PC-3 (cell line): Measurements from ENCODE around the gene RPP30. TPM values are rescaled to one million over a fixed set of nuclear protein-coding genes. Genes with fewer than 3 reads are reported as not detected.
A peak's percentile ranks its signal among the peaks of the same experiment; 100 is the strongest.

Experiments
- ATAC-seq: fragments of 200-7000 bp; cut with Tn5 transposase; 2 replicates; pipeline ENCODE4 v1.9.1; 2020; ENCODE audit warnings: mild to moderate bottlenecking, moderate library complexity
- BruUV-seq: library from RNA; stranded (reverse); fragments of 400-500 nt; replicated peaks from 2 replicates; lab custom pipeline; 2021; lab: Mats Ljungman, UMichigan
- CTCF ChIA-PET: fragments of 300-600 bp; sonication (Branson Sonifier 250); formaldehyde crosslinking; loops from one replicate; lab custom pipeline; 2022; ENCODE audit warnings: antibody characterized with exemption; lab: Charles Lee
- POLR2A ChIA-PET: fragments of 300-600 bp; sonication (Branson Sonifier 250); formaldehyde crosslinking; loops from one replicate; lab custom pipeline; 2022; ENCODE audit warnings: antibody characterized with exemption; ENCODE audit not compliant: unreplicated experiment; lab: Charles Lee
- DNase-seq: peaks from one replicate; pipeline ENCODE4 v3.0.0-alpha.2; 2015
- H2AFZ ChIP-seq: fragments of 300-600 bp; sonication (generic); 2 replicates; pipeline ENCODE4 v1.6.0; 2016; ENCODE audit warnings: antibody characterized with exemption, low read length
- H3F3A ChIP-seq: fragments of 300-600 bp; sonication (generic); one replicate; pipeline ENCODE4 v1.6.0; 2017; ENCODE audit warnings: antibody characterized with exemption, low read length, control low read depth, mild to moderate bottlenecking; ENCODE audit not compliant: unreplicated experiment
- H3K27ac ChIP-seq: fragments of 300-600 bp; sonication (generic); 2 replicates; pipeline ENCODE4 v1.5.1; 2016; ENCODE audit warnings: mild to moderate bottlenecking, low read length
- H3K27me3 ChIP-seq: fragments of 300-600 bp; sonication (generic); 2 replicates; pipeline ENCODE4 v1.6.1; 2016; ENCODE audit warnings: low read length, mixed read lengths
- H3K36me3 ChIP-seq: fragments of 300-600 bp; sonication (generic); 2 replicates; pipeline ENCODE4 v1.6.1; 2016; ENCODE audit warnings: low read depth, mixed run types, low read length, mixed read lengths
- H3K4me1 ChIP-seq: fragments of 300-600 bp; sonication (generic); 2 replicates; pipeline ENCODE4 v1.5.1; 2016; ENCODE audit warnings: low read length; ENCODE audit not compliant: insufficient read depth
- H3K4me2 ChIP-seq: fragments of 300-600 bp; sonication (generic); 2 replicates; pipeline ENCODE4 v1.6.0; 2016; ENCODE audit warnings: low read length
- H3K4me3 ChIP-seq: fragments of 300-600 bp; sonication (generic); 2 replicates; pipeline ENCODE4 v1.5.1; 2016; ENCODE audit warnings: mild to moderate bottlenecking, low read length, mixed read lengths
- H3K79me2 ChIP-seq: fragments of 300-600 bp; sonication (generic); 2 replicates; pipeline ENCODE4 v1.6.1; 2017; ENCODE audit warnings: low read length, mixed read lengths
- H3K9ac ChIP-seq: fragments of 300-600 bp; sonication (generic); 2 replicates; pipeline ENCODE4 v1.6.0; 2016; ENCODE audit warnings: mild to moderate bottlenecking, low read length
- H3K9me2 ChIP-seq: fragments of 300-600 bp; sonication (generic); replicated peaks from 2 replicates; pipeline ENCODE4 v1.6.1; 2016; ENCODE audit warnings: mixed run types, low read length, mixed read lengths
- H3K9me3 ChIP-seq: fragments of 300-600 bp; sonication (generic); 2 replicates; pipeline ENCODE4 v1.6.1; 2016; ENCODE audit warnings: low read length, mixed read lengths
- H4K20me1 ChIP-seq: fragments of 300-600 bp; sonication (generic); 2 replicates; pipeline ENCODE4 v1.6.1; 2016; ENCODE audit warnings: low read length, mixed read lengths
- EZH2 ChIP-seq: fragments of 300-600 bp; sonication (generic); IDR thresholded peaks from one replicate; pipeline ENCODE4 v1.6.1; 2017; ENCODE audit warnings: antibody characterized with exemption, mild to moderate bottlenecking, low read length; ENCODE audit not compliant: unreplicated experiment
- EZH2phosphoT487 ChIP-seq: fragments of 300-600 bp; sonication (generic); IDR thresholded peaks from 2 replicates; pipeline ENCODE4 v1.6.1; 2018; ENCODE audit warnings: mild to moderate bottlenecking, antibody characterized with exemption, low read length, borderline replicate concordance
- intact Hi-C: fragments of 100-400 bp; cut with micrococcal nuclease; formaldehyde crosslinking; loops from 2 replicates; pipeline ENCODE4 v1.9.0; 2023
- total RNA-seq: library from RNA; depleted of rRNA; stranded (reverse); fragments of >200 nt; gene quantifications from 2 replicates; pipeline ENCODE4 v1.2.3, GENCODE V29; 2014
- TF ChIP-seq, protein P1 (sequence below): fragments of 300-600 bp; sonication (generic); conservative IDR thresholded peaks from 2 replicates; pipeline ENCODE4 v1.5.1; 2017; ENCODE audit warnings: antibody characterized with exemption, low read depth, mild to moderate bottlenecking, low read length

The RPP30 gene
- total RNA-seq, 1 experiment from 2014 or later = 57.8 TPM

DNA sequence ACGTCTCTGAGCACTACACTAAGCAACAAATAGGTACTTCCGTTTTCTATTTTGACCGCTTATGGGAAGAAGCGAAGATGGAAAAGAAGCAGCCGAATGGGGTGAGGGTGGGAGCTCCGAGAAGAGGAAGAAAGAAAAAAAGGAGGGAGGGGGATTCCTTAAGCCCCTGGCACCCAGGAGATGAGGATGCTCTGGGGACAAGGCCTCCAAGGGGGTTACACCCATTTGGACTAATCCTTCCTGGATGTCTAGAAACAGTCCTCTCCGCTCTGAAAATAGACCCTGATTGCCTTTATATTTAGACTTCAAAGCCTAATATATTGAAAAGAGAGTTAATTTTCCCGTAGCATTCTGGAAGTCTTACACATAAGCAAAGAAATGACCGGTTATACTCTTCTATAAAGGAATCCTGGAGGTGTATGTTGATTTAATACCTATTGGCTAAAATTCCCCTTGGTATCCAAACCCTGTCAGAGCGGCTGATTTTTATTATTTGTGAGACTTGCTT is 13.3 kb upstream of the RPP30 start:
- intact Hi-C loops = no loop called here
- Histone ChIP-seq H2AFZ (peak overlapping the region; percentile 99), H3K79me2 (no peaks in the 10 kb centered on the region), H3K27ac (peak overlapping the region; percentile 71), H4K20me1 (no peaks in the 10 kb centered on the region), H3K27me3 (no peaks in the 10 kb centered on the region), H3K9ac (peak overlapping the region; percentile 44; the same call in 1 of the 2 replicates), H3K4me2 (peak overlapping the region; percentile 79), H3K4me1 (peaks cover 25% of the 10 kb centered on the region), H3K9me3 (no peaks in the 10 kb centered on the region), H3K36me3 (no peaks in the 10 kb centered on the region), H3F3A (no peaks in the 10 kb centered on the region), H3K4me3 (peak overlapping the region; percentile 75), H3K9me2 (no peaks in the 10 kb centered on the region)
- ATAC-seq = no peak
- BruUV-seq = no TSS peak
- DNase-seq = no peak
- ChIA-PET CTCF (no interaction called here), POLR2A (no interaction called here)
- TF ChIP-seq EZH2phosphoT487 (no peak), EZH2 (no peak)
- TF ChIP-seq, protein P1, sequence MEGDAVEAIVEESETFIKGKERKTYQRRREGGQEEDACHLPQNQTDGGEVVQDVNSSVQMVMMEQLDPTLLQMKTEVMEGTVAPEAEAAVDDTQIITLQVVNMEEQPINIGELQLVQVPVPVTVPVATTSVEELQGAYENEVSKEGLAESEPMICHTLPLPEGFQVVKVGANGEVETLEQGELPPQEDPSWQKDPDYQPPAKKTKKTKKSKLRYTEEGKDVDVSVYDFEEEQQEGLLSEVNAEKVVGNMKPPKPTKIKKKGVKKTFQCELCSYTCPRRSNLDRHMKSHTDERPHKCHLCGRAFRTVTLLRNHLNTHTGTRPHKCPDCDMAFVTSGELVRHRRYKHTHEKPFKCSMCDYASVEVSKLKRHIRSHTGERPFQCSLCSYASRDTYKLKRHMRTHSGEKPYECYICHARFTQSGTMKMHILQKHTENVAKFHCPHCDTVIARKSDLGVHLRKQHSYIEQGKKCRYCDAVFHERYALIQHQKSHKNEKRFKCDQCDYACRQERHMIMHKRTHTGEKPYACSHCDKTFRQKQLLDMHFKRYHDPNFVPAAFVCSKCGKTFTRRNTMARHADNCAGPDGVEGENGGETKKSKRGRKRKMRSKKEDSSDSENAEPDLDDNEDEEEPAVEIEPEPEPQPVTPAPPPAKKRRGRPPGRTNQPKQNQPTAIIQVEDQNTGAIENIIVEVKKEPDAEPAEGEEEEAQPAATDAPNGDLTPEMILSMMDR = no peak

DNA sequence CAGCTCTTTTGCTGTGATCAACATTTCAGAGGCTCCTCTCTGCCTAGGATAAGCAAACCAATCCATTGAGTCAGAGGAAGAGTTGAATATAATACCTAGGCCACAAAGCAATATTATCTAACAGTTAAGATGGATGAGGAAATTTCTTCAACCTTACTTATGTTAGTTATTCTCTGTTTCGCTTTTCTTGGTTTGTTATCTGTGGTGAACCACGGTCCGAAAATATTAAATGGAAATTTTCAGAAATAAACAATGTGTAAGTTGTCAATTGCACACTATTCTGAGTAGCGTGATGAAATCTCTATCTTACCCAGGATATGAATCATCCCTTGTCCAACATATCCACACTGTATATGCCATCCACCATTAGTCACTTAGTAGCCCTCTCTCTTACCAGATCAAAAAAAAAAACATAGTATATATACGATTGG is 12.4 kb upstream of the RPP30 start:
- peak overlapping the region; percentile 71 for H3K27ac ChIP-seq
- H4K20me1 ChIP-seq = no peaks in the 10 kb centered on the region
- H3K9me3 ChIP-seq = no peaks in the 10 kb centered on the region
- H3K4me1 ChIP-seq = peaks cover 25% of the 10 kb centered on the region
- POLR2A ChIA-PET = no interaction called here
- peak overlapping the region; percentile 49; the same call in 1 of the 2 replicates for H2AFZ ChIP-seq
- H3K79me2 ChIP-seq = no peaks in the 10 kb centered on the region
- ATAC-seq (peak; percentile 78), DNase-seq (peak; percentile 76)
- H3K4me3 ChIP-seq = peak overlapping the region; percentile 75
- intact Hi-C loops = no loop called here
- peak overlapping the region; percentile 79 for H3K4me2 ChIP-seq
- no peaks in the 10 kb centered on the region for H3K9me2 ChIP-seq
- no peaks in the 10 kb centered on the region for H3K27me3 ChIP-seq
- CTCF ChIA-PET = no interaction called here
- no peaks in the 10 kb centered on the region for H3K36me3 ChIP-seq
- TF ChIP-seq, protein P1 = no peak
- TF ChIP-seq EZH2 = no peak
- TF ChIP-seq EZH2phosphoT487 = no peak
- no TSS peak for BruUV-seq
- H3F3A ChIP-seq = no peaks in the 10 kb centered on the region
- H3K9ac ChIP-seq = peak overlapping the region; percentile 18; the same call in 1 of the 2 replicates

DNA sequence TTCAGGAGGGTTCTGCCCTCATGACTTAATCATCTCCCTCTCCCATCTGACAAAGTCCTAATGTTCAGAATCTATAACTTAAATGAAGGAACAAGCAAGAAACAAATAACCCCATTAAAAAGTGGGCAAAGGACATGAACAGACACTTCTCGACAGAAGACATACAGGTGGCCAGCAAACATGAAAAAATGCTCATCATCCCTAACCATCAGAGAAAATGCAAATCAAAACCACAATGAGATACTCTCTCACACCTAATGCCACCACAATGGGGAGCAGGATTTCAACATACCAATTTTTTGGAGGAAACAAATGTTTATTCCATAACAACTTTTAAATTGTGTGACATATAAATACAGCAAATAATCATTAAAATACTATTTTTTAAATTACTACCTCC is 11.0 kb upstream of the RPP30 start:
- BruUV-seq = no TSS peak
- Histone ChIP-seq H3F3A (no peaks in the 10 kb centered on the region), H3K9me3 (no peaks in the 10 kb centered on the region), H3K9ac (no peak overlapping the region), H3K4me3 (no peak overlapping the region), H4K20me1 (no peaks in the 10 kb centered on the region), H3K27me3 (no peaks in the 10 kb centered on the region), H3K4me1 (peaks cover 25% of the 10 kb centered on the region), H3K79me2 (no peaks in the 10 kb centered on the region), H3K36me3 (no peaks in the 10 kb centered on the region), H3K9me2 (no peaks in the 10 kb centered on the region), H3K27ac (no peak overlapping the region), H3K4me2 (no peak overlapping the region), H2AFZ (no peak overlapping the region)
- DNase-seq (no peak), ATAC-seq (no peak)
- intact Hi-C loops = loop anchor here (5.0 kb wide), 1 partner anchor 573 kb away; no protein-coding TSS in a partner anchor
- ChIA-PET POLR2A (no interaction called here), CTCF (no interaction called here)
- no peak for TF ChIP-seq EZH2
- TF ChIP-seq, protein P1 = no peak
- no peak for TF ChIP-seq EZH2phosphoT487
